Renal pelvis (tissue), 3 donors: ENCODE results near the gene CYTH1. TPM values are rescaled to one million over a fixed set of nuclear protein-coding genes. Genes with fewer than 3 reads are reported as not detected.

Source experiments
- polyA plus RNA-seq, 3 donors: library from polyadenylated mRNA; unstranded; fragments of 120-200 nt; gene quantifications; one replicate each; pipeline ENCODE4 v1.2.1, GENCODE V29; 2013; ENCODE audit not compliant: insufficient read length in 3 of 3

The CYTH1 gene
- polyA plus RNA-seq, 3 donors, result 21.3 to 28.2 (median 27.3) TPM

Other genes with a start within 250 kb of the CYTH1 start
- 1 to 10 TPM; 2.2 to 4.4 (median 4.0) TPM for gene DNAH17, start 204.9 kb downstream of the CYTH1 start, polyA plus RNA-seq
- gene USP36, start 58.5 kb upstream of the CYTH1 start, polyA plus RNA-seq, result 10 to 100 TPM; 39.6 to 47.7 (median 40.9) TPM
- gene CEP295NL, start 120.9 kb upstream of the CYTH1 start, polyA plus RNA-seq, result under 1 TPM; 0.17 to 0.52 (median 0.45) TPM
- gene TIMP2, start 143.1 kb upstream of the CYTH1 start, polyA plus RNA-seq, result 100 to 1,000 TPM; 115 to 150 (median 132) TPM
- gene LGALS3BP, start 197.7 kb upstream of the CYTH1 start, polyA plus RNA-seq, result 100 to 1,000 TPM; 131 to 160 (median 143) TPM
- gene CANT1, start 227.5 kb upstream of the CYTH1 start, polyA plus RNA-seq, result 10 to 100 TPM; 42.9 to 53.6 (median 48.6) TPM
- 1 to 10 TPM; 2.1 to 2.9 (median 2.2) TPM for gene C1QTNF1, start 241.9 kb upstream of the CYTH1 start, polyA plus RNA-seq